CD14-positive monocyte (primary cell): Measurements from ENCODE around the gene RASEF. TPM values are rescaled to one million over a fixed set of nuclear protein-coding genes. Genes with fewer than 3 reads are reported as not detected.

Source experiments
- DNase-seq, 3 donors: peaks; one replicate each; pipeline ENCODE4 v3.0.0-alpha.2; 2011 to 2022
- H2AFZ ChIP-seq: 2 replicates; pipeline ENCODE4 v1.6.0; 2012; ENCODE audit warnings: mild to moderate bottlenecking, low read depth, low read length, inconsistent platforms; ENCODE audit not compliant: insufficient read depth, poor library complexity, severe bottlenecking
- H3K27ac ChIP-seq, 2 donors: 1 replicate in 1 of 2; 2 replicates in 1 of 2; pipeline ENCODE4 v1.5.1; 2012 to 2013; ENCODE audit warnings: low read length in 2 of 2, control low read depth in 1 of 2, inconsistent platforms in 1 of 2, low read depth in 1 of 2, mild to moderate bottlenecking in 1 of 2
- H3K27me3 ChIP-seq, 2 donors: one replicate each; pipeline versions ENCODE4 v1.6.0 to v1.6.1; 2011 to 2013; ENCODE audit warnings: low read length in 2 of 2; ENCODE audit not compliant: control insufficient read depth in 2 of 2, insufficient read depth in 2 of 2
- H3K36me3 ChIP-seq, 2 donors: replicated peaks in 1 of 2; 1 replicate in 1 of 2; 2 replicates in 1 of 2; pipeline versions ENCODE4 v1.5.1 to v1.6.1; 2012 to 2013; ENCODE audit warnings: low read length in 2 of 2, control low read depth in 1 of 2, inconsistent platforms in 1 of 2, mild to moderate bottlenecking in 1 of 2; ENCODE audit not compliant: insufficient read depth in 2 of 2, control insufficient read depth in 1 of 2
- H3K4me1 ChIP-seq, 2 donors: 1 replicate in 1 of 2; 2 replicates in 1 of 2; pipeline versions ENCODE4 v1.5.1 to v1.6.1; 2012 to 2013; ENCODE audit warnings: low read length in 2 of 2, control low read depth in 1 of 2, inconsistent platforms in 1 of 2, mild to moderate bottlenecking in 1 of 2, moderate library complexity in 1 of 2; ENCODE audit not compliant: insufficient read depth in 2 of 2, control insufficient read depth in 1 of 2
- H3K4me2 ChIP-seq: replicated peaks from 2 replicates; pipeline ENCODE3; 2012; ENCODE audit warnings: low read length, moderate library complexity, mild to moderate bottlenecking; ENCODE audit not compliant: poor library complexity, severe bottlenecking; ENCODE audit errors: extremely low read depth
- H3K4me3 ChIP-seq, 3 experiments: fragments of 200-600 bp in 1 of 3; sonication (generic) in 1 of 3; replicated peaks in 1 of 3; 1 replicate in 2 of 3; 2 replicates in 1 of 3; pipeline ENCODE4 v1.5.1; 2011 to 2013; ENCODE audit warnings: low read length in 3 of 3, mild to moderate bottlenecking in 3 of 3, control low read depth in 2 of 3, low read depth in 2 of 3, inconsistent platforms in 1 of 3, moderate library complexity in 1 of 3
- H3K79me2 ChIP-seq: 2 replicates; pipeline ENCODE4 v1.6.0; 2012; ENCODE audit warnings: mild to moderate bottlenecking, control low read depth, inconsistent platforms, low read length, moderate library complexity; ENCODE audit not compliant: insufficient read depth
- H3K9ac ChIP-seq: 2 replicates; pipeline ENCODE4 v1.6.0; 2017; ENCODE audit warnings: low read length, mild to moderate bottlenecking; ENCODE audit not compliant: insufficient read depth, poor library complexity, severe bottlenecking
- H3K9me3 ChIP-seq, 2 donors: replicated peaks in 1 of 2; 1 replicate in 1 of 2; 2 replicates in 1 of 2; pipeline versions ENCODE4 v1.5.1 to v1.6.1; 2012 to 2013; ENCODE audit warnings: low read length in 2 of 2, control low read depth in 1 of 2; ENCODE audit not compliant: control insufficient read depth in 1 of 2, insufficient read depth in 1 of 2
- H4K20me1 ChIP-seq: 2 replicates; pipeline ENCODE4 v1.6.0; 2012; ENCODE audit warnings: mild to moderate bottlenecking, low read length, control low read depth, moderate library complexity; ENCODE audit not compliant: insufficient read depth
- H3K27ac Mint-ChIP-seq, 7 donors: one replicate each; pipeline ENCODE4 v1.8.0; 2020; ENCODE audit warnings: mild to moderate bottlenecking in 7 of 7, mixed read lengths in 7 of 7, moderate library complexity in 6 of 7, inconsistent platforms in 2 of 7
- H3K27me3 Mint-ChIP-seq, 3 donors: one replicate each; pipeline ENCODE4 v1.8.0; 2021 to 2022; ENCODE audit warnings: low read depth in 3 of 3, mild to moderate bottlenecking in 3 of 3, mixed read lengths in 3 of 3, moderate library complexity in 3 of 3, inconsistent platforms in 1 of 3
- H3K36me3 Mint-ChIP-seq, 2 donors: one replicate each; pipeline ENCODE4 v1.8.0; 2020; ENCODE audit warnings: mixed read lengths in 2 of 2, inconsistent platforms in 1 of 2, mild to moderate bottlenecking in 1 of 2
- H3K4me1 Mint-ChIP-seq: one replicate; pipeline ENCODE4 v1.8.0; 2020; ENCODE audit warnings: mild to moderate bottlenecking, mixed read lengths
- H3K4me3 Mint-ChIP-seq, 2 donors: one replicate each; pipeline ENCODE4 v1.8.0; 2020; ENCODE audit warnings: mild to moderate bottlenecking in 2 of 2, mixed read lengths in 2 of 2, moderate library complexity in 1 of 2
- H3K9me3 Mint-ChIP-seq, 7 donors: one replicate each; pipeline ENCODE4 v1.8.0; 2020 to 2022; ENCODE audit warnings: mixed read lengths in 7 of 7, mild to moderate bottlenecking in 6 of 7, moderate library complexity in 6 of 7, inconsistent platforms in 2 of 7
- WGBS: methylation state at CpG from one replicate; pipeline ENCODE4 v1.1.5; 2013; ENCODE audit warnings: missing lambda C conversion rate; ENCODE audit not compliant: insufficient coverage; 5-methylcytosine and 5-hydroxymethylcytosine counted together
- intact Hi-C, 2 donors: fragments of 100-400 bp; cut with micrococcal nuclease; formaldehyde crosslinking; loops; one replicate each; pipeline versions ENCODE4 v1.15.0 to v1.15.1; 2023
- polyA plus RNA-seq, 3 donors: library from polyadenylated mRNA; depleted of rRNA in 1 of 3; unstranded in 2 of 3; stranded (reverse) in 1 of 3; fragments of 300-500 nt in 2 of 3; fragments of >200 nt in 1 of 3; fragmentation: Illumina TruSeq in 2 of 3; gene quantifications; 1 replicate in 2 of 3; 2 replicates in 1 of 3; pipeline ENCODE4 v1.2.3, GENCODE V29; 2012 to 2021
- TF ChIP-seq, protein P1 (sequence below): fragments of 200-600 bp; IDR thresholded peaks from one replicate; pipeline ENCODE4 v1.8.0; 2022; ENCODE audit warnings: antibody characterized with exemption, mild to moderate bottlenecking

The RASEF gene
- polyA plus RNA-seq, 3 donors, result not detected

DNA sequence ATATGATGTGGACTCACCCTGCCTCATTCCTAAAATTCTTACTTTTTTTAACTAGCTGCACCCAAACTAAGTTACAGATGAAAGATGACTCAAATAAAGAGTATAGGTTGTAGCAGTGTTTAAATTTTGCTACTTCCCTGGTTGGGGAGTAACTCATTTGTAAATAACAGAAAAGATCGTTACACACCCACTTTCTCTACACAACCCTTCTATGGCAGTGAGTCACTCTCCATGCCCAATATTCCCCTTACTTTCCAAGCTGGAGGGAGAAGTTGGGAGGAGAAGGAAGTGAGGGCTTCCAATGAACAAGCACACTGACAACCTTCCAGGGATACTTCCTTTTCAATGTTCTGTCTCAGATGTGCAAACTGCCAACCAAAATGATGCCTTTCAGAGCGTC is 1.9 kb downstream of the RASEF start:
- no peak overlapping the region for H3K4me2 ChIP-seq
- Mint-ChIP-seq H3K4me1 (no peaks in the 10 kb centered on the region), H3K27ac (no peak overlapping the region), H3K4me3 (peak overlapping the region in 1 of 2 donors; percentile 77), H3K27me3 (peaks cover 34 to 49% (median 40%) of the 10 kb centered on the region in 3 donors), H3K9me3 (peaks cover 2 to 7% (median 5%) of the 10 kb centered on the region in 7 donors), H3K36me3 (no peaks in the 10 kb centered on the region)
- H3K27ac ChIP-seq, result no peak overlapping the region
- H4K20me1 ChIP-seq, result no peaks in the 10 kb centered on the region
- H3K4me1 ChIP-seq, result no peaks in the 10 kb centered on the region
- peaks cover 0 to 6% of the 10 kb centered on the region in 2 donors for H3K9me3 ChIP-seq
- H3K36me3 ChIP-seq, result no peaks in the 10 kb centered on the region
- no peak overlapping the region for H2AFZ ChIP-seq
- no peaks in the 10 kb centered on the region for H3K79me2 ChIP-seq
- no peak overlapping the region for H3K4me3 ChIP-seq
- H3K9ac ChIP-seq, result no peak overlapping the region
- 100% methylated on average over 1 of the region's 2 CpGs for WGBS
- H3K27me3 ChIP-seq, result peaks cover 22 to 41% of the 10 kb centered on the region in 2 donors
- TF ChIP-seq, protein P1, sequence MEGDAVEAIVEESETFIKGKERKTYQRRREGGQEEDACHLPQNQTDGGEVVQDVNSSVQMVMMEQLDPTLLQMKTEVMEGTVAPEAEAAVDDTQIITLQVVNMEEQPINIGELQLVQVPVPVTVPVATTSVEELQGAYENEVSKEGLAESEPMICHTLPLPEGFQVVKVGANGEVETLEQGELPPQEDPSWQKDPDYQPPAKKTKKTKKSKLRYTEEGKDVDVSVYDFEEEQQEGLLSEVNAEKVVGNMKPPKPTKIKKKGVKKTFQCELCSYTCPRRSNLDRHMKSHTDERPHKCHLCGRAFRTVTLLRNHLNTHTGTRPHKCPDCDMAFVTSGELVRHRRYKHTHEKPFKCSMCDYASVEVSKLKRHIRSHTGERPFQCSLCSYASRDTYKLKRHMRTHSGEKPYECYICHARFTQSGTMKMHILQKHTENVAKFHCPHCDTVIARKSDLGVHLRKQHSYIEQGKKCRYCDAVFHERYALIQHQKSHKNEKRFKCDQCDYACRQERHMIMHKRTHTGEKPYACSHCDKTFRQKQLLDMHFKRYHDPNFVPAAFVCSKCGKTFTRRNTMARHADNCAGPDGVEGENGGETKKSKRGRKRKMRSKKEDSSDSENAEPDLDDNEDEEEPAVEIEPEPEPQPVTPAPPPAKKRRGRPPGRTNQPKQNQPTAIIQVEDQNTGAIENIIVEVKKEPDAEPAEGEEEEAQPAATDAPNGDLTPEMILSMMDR, result no peak
- intact Hi-C loops, result no loop called here
- no peak for DNase-seq

DNA sequence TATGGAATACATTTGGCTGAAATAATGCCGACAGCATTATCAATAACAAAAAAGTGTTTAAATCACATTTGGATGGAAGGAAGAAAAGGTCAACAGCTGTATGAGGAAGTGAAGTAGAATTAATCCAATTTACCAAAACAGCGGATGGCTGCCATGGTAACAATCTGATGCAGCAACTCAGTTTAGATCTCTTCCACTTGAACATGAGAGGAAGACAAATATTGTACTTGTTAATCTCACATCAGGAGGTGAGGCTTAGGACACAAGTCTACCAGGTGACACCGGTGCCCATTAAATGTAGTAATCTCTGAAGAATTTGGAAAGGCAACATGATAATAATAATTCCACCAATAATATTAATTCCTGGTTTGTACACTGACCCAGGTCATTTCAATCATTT is 2.4 kb downstream of the RASEF start:
- Mint-ChIP-seq H3K4me3 (peak overlapping the region in 1 of 2 donors; percentile 35), H3K4me1 (no peaks in the 10 kb centered on the region), H3K36me3 (no peaks in the 10 kb centered on the region), H3K27me3 (peaks cover 34 to 49% (median 40%) of the 10 kb centered on the region in 3 donors), H3K9me3 (peaks cover 5 to 10% (median 6%) of the 10 kb centered on the region in 7 donors), H3K27ac (no peak overlapping the region)
- no peak for DNase-seq
- Histone ChIP-seq H3K79me2 (no peaks in the 10 kb centered on the region), H3K4me2 (no peak overlapping the region), H3K27me3 (peaks cover 20 to 41% of the 10 kb centered on the region in 2 donors), H3K4me1 (no peaks in the 10 kb centered on the region), H3K9me3 (peaks cover 0 to 6% of the 10 kb centered on the region in 2 donors), H2AFZ (no peak overlapping the region), H3K4me3 (no peak overlapping the region), H4K20me1 (no peaks in the 10 kb centered on the region), H3K27ac (no peak overlapping the region), H3K9ac (no peak overlapping the region), H3K36me3 (no peaks in the 10 kb centered on the region)
- TF ChIP-seq, protein P1, result no peak
- no CpG with 5 or more reads among the region's 3 CpGs for WGBS
- intact Hi-C loops, result no loop called here
